Skeletal muscle satellite cell (primary cell): Measurements from ENCODE around the gene JMJD8.
A peak's percentile ranks its signal among the peaks of the same experiment; 100 is the strongest.

Source experiments
- H3K27me3 ChIP-seq: 2 replicates; pipeline ENCODE4 v1.7.0; 2013; ENCODE audit warnings: low read length; ENCODE audit not compliant: control insufficient read depth, insufficient read depth
- H3K36me3 ChIP-seq: 2 replicates; pipeline ENCODE4 v1.7.0; 2013; ENCODE audit warnings: mild to moderate bottlenecking, control low read depth, low read length; ENCODE audit not compliant: insufficient read depth
- H3K4me1 ChIP-seq: 2 replicates; pipeline ENCODE4 v1.7.0; 2013; ENCODE audit warnings: low read length; ENCODE audit not compliant: control insufficient read depth, insufficient read depth
- H3K4me2 ChIP-seq: 2 replicates; pipeline ENCODE4 v1.7.0; 2013; ENCODE audit warnings: mild to moderate bottlenecking, low read length
- H3K4me3 ChIP-seq: 2 replicates; pipeline ENCODE4 v1.7.0; 2013; ENCODE audit warnings: low read length
- H3K9ac ChIP-seq: 2 replicates; pipeline ENCODE4 v1.7.0; 2013; ENCODE audit warnings: mild to moderate bottlenecking, low read depth, low read length, moderate library complexity
- H3K9me3 ChIP-seq: replicated peaks from 2 replicates; pipeline ENCODE4 v1.7.0; 2013; ENCODE audit warnings: mild to moderate bottlenecking, control low read depth, low read length

JMJD8 gene

DNA sequence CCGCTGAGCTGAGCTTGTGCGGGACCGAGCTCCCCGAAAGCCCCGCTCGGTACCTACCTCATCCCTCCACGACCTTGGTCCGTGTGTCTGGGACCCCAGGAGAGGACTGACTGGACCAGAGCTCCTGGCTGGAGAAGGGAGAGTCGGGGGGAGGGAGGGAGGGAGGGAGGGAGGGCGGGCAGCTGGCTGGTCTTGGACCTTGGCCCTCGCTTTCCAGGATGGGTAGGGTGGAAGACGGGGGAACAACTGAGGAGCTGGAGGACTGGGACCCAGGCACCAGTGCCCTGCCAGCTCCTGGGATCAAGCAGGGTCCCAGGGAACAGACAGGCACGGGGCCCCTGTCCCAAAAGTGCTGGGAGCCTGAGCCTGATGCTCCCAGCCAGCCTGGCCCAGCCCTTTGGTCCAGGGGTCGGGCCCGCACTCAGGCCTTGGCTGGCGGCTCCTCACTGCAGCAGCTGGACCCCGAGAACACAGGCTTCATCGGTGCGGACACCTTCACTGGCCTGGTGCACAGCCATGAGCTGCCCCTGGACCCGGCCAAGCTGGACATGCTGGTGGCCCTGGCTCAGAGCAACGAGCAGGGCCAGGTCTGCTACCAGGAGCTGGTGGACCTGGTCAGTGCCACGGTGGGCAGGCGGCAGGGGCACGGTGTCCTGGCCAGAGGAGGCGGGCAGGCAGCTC, 8.1 kb downstream of the JMJD8 start:
- Histone ChIP-seq H3K4me3 (peak overlapping the region; percentile 45), H3K4me2 (peak overlapping the region; percentile 76), H3K27me3 (no peaks in the 10 kb centered on the region), H3K9me3 (no peaks in the 10 kb centered on the region), H3K36me3 (peaks cover 24% of the 10 kb centered on the region), H3K4me1 (peaks cover 8% of the 10 kb centered on the region), H3K9ac (no peak overlapping the region)

DNA sequence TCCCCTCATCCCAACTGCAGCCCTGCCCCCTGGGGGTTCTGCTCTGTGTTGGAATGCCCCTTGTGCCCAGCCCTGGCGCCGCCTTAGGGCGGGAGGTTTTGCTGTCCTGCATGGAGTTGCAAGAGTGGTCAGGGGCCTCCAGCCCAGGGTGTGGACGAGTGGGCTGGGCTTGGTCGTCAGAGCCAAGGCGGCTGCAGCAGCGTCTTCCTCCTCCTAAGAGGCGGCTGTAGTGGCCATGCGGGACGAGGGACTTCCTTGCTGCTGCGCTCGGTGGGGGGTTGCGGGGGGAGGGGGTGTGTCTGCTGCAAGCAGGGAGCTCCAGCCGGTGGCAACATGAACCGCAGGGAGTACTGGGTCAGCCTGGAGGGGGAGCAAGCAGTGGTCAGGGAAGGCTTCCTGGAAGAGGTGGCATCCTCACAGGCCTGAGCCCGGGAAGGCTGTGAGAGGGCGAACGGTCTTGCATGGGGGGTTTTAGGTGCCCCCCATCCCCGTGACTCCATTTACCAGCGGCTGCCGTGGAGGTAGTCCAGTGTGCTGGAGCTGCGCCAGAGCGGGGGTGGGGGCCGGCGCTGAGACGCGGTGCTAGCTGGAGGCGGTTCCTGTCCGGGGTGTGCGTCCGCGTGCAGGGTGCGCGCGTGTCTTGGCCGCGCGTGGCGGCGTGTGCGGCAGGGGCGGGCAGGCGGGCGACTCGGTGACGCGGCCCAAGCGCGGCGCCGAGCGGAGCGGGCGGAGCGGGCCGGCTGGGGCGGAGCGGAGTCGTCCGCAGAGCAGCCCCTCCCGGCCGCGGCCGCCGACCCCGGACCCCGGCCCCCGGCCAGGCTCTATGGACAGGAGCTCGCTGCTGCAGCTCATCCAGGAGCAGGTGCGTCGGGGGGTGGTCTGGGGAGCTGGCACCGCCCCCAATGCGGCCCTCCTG, 8.9 kb downstream of the JMJD8 start, which contains the start of gene RHBDL1:
TSS of gene RHBDL1 (plus strand) at position 704 of the 916 bp plus-strand sequence. CDS start at position 824, 120 bp downstream.
- peak within 1 kb of the TSS; percentile 76 for H3K4me2 ChIP-seq
- H3K9me3 ChIP-seq = no peaks in the 10 kb centered on the region
- H3K27me3 ChIP-seq = no peaks in the 10 kb centered on the region
- peaks cover 30% of the 10 kb centered on the region for H3K36me3 ChIP-seq
- H3K9ac ChIP-seq = no peak within 1 kb of the TSS
- H3K4me3 ChIP-seq = peak within 1 kb of the TSS; percentile 59
- H3K4me1 ChIP-seq = peaks cover 7% of the 10 kb centered on the region

DNA sequence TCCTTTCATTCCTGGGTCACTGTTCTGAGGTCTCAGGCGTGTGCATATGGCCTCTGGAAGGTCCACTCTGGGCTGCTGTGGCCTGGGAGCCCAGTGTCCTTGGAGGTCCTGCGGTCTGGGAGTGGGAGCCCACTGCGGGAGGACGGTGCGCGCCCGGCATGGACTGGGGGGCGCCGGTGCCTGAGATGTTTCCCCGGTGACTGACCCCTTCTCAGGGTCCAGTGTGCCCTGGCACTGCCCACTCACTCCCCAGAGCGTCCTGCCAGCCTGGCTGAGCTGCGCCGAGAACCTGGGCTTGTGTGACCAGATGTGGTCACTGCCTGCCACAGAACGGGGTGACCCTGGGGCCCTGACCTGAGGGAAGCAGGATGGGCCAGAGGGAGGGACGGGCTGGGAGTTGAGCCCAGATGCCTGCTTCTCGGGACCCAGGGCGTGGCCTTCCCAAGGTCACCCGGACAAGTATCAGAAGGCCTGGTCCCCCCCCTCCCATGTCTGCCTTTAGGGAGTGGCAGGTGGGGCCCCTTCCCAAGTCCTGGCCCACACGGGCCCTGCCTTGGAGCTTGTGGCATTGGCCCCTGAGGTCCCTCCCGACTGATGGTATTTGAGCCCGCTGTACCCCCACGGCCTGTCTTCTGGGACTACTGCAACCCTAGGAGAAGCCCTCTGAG, 9.8 kb downstream of the JMJD8 start:
- Histone ChIP-seq H3K4me2 (no peak overlapping the region), H3K9ac (no peak overlapping the region), H3K9me3 (no peaks in the 10 kb centered on the region), H3K27me3 (no peaks in the 10 kb centered on the region), H3K4me1 (peaks cover 6% of the 10 kb centered on the region), H3K4me3 (no peak overlapping the region), H3K36me3 (peaks cover 39% of the 10 kb centered on the region)

DNA sequence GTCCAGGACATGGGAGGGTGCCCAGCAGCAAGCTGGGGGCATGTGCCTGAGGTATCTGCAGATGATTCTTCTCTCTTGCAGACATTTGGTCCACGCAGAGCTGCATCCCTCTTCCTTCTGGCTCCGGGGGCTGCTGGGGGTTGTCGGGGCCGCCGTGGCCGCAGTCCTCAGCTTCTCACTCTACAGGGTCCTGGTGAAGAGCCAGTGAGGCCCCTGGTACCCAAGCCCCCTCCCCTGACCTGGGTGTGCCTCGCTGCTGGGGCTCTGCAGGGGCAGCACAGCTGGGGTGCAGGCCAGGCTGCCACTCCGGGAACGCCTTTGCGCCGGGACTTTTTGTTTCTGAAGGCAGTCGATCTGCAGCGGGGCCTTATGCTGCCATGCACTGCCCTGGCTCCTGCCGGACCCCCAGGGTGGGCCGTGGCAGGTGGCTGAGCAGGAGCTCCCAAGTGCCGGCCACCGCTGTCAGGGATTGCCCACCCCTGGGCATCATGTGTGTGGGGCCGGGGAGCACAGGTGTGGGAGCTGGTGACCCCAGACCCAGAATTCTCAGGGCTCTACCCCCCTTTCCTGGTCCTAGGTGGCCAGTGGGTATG, 10.6 kb downstream of the JMJD8 start:
- H3K9ac ChIP-seq = no peak overlapping the region
- peaks cover 12% of the 10 kb centered on the region for H3K4me1 ChIP-seq
- no peaks in the 10 kb centered on the region for H3K27me3 ChIP-seq
- H3K36me3 ChIP-seq = peaks cover 41% of the 10 kb centered on the region
- no peak overlapping the region for H3K4me3 ChIP-seq
- no peak overlapping the region for H3K4me2 ChIP-seq
- no peaks in the 10 kb centered on the region for H3K9me3 ChIP-seq

DNA sequence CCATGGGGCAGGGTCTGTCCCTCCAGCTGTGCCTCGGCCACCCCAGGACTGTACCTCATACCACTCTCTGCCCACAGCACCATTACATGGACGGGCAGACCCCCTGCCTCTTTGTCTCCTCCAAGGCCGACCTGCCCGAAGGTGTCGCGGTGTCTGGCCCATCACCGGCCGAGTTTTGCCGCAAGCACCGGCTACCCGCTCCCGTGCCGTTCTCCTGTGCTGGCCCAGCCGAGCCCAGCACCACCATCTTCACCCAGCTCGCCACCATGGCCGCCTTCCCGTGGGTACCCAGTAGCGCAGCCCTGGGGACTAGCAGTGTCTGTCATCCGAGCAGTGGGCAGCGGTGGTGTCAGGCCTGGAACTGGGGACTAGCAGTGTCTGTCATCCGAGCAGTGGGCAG, 11.3 kb downstream of the JMJD8 start:
- Histone ChIP-seq H3K4me3 (no peak overlapping the region), H3K27me3 (no peaks in the 10 kb centered on the region), H3K9me3 (no peaks in the 10 kb centered on the region), H3K4me1 (peaks cover 12% of the 10 kb centered on the region), H3K4me2 (no peak overlapping the region), H3K36me3 (peaks cover 41% of the 10 kb centered on the region), H3K9ac (no peak overlapping the region)

DNA sequence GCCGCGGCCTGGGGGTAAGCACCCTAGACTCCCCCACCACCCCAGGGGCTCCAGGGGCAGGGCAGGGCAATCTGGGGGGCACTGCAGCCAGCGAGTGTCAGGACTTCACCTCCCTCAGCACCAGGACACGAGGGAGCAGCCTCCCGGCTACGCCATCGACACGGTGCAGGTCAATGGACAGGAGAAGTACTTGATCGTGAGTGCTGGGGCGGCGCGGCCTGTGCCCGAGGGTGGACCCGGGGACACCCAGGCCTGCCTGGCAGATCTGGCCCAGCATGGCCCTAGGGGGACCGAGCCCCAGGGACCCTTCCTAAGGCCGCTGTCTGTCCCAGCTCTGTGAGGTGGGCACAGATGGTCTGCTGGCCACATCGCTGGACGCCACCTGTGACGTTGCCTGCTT, 11.8 kb downstream of the JMJD8 start:
- Histone ChIP-seq H3K9ac (no peak overlapping the region), H3K4me1 (peaks cover 15% of the 10 kb centered on the region), H3K9me3 (no peaks in the 10 kb centered on the region), H3K27me3 (no peaks in the 10 kb centered on the region), H3K4me2 (no peak overlapping the region), H3K36me3 (peaks cover 41% of the 10 kb centered on the region), H3K4me3 (no peak overlapping the region)

DNA sequence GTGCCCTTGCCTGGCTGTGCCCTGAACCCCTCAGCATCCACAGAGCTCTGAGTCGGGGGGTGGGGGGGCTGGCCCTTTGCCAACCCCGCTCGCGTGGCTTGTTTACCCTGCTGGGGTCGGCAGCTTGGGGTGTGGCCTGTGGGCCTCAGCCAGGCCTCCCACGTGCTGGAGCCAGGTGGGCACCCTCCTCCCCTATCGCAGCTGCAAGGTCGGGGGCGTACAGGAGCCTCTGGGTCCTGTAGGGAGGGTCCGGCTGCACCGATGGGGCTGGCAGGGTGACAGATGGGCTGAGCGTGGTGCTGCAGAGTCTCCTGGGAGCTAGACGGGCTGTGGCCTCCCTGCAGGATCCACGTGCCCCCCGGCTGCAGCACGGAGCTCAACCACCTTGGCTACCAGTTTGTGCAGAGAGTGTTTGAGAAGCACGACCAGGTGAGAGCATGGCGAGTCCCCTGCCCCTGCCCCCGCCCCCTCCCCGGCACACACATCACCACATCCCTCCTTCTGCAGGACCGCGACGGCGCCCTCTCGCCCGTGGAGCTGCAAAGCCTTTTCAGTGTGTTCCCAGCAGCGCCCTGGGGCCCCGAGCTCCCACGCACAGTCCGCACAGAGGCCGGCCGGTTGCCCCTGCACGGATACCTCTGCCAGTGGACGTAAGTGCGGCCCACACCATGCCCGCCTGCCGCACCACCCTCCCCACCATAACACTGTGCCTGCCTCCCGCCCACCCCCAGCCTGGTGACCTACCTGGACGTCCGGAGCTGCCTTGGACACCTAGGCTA, 12.6 kb downstream of the JMJD8 start:
- Histone ChIP-seq H3K9me3 (no peaks in the 10 kb centered on the region), H3K27me3 (no peaks in the 10 kb centered on the region), H3K4me3 (no peak overlapping the region), H3K4me2 (no peak overlapping the region), H3K36me3 (peaks cover 41% of the 10 kb centered on the region), H3K9ac (no peak overlapping the region), H3K4me1 (peaks cover 15% of the 10 kb centered on the region)

DNA sequence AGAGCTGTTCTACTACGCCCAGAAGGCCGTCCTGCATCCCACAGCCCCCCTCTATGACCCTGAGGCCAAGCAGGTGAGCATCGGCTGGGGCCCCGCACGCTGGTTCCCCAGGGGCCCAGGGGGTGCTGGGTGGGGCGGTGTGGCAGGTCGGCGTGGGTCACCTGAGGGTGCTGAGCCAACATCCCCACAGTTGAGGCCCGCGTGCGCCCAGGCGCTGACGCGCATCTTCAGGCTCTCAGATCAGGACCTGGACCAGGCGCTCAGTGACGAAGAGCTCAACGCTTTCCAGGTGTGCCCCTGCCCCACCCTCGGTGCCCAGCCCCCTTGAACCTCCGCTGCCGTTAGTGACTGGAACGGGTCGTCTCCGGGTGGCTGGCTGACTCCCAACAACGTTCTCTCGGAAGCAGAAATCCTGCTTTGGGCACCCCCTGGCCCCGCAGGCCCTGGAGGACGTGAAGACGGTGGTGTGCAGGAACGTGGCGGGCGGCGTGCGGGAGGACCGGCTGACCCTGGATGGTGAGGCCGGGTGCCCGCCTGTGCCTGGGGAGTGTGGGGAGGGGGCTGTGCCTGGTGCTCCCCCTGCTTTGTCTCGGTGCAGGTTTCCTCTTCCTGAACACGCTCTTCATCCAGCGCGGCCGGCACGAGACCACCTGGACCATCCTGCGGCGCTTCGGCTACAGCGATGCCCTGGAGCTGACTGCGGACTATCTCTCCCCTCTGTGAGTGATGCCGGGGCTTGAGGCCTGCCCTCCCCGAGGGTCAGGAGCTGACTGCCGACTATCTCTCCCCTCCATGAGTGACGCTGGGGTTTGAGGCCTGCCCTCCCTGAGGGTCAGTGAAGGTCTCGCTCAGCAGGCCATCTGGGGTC, 13.4 kb downstream of the JMJD8 start:
- Histone ChIP-seq H3K4me2 (no peak overlapping the region), H3K27me3 (no peaks in the 10 kb centered on the region), H3K4me3 (no peak overlapping the region), H3K9ac (no peak overlapping the region), H3K4me1 (peaks cover 15% of the 10 kb centered on the region), H3K9me3 (no peaks in the 10 kb centered on the region), H3K36me3 (peaks cover 41% of the 10 kb centered on the region)

DNA sequence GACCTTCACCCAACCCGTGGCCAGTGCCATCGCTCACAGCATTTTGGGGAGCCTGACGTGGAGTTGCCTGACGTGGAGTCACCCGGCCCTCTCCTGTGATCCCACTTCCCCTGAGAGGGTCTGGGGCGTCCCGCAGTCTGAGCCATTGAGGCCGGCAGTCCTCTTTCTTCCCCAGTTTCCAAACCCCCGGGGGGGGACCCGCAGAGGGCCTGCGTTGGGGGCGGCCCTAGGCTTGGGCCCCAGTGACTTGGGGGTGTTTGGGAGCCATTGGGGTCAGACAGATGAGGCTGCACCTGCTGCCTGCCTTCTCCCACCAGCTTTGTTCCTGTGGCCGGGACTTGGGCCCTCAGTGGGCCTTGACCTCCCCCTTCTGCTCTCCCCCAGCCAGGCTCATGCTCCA, 14.5 kb downstream of the JMJD8 start:
- Histone ChIP-seq H3K9me3 (no peaks in the 10 kb centered on the region), H3K4me1 (peaks cover 11% of the 10 kb centered on the region), H3K4me2 (peak overlapping the region; percentile 98), H3K27me3 (no peaks in the 10 kb centered on the region), H3K4me3 (peak overlapping the region; percentile 95), H3K36me3 (peaks cover 41% of the 10 kb centered on the region), H3K9ac (peak overlapping the region; percentile 97)

DNA sequence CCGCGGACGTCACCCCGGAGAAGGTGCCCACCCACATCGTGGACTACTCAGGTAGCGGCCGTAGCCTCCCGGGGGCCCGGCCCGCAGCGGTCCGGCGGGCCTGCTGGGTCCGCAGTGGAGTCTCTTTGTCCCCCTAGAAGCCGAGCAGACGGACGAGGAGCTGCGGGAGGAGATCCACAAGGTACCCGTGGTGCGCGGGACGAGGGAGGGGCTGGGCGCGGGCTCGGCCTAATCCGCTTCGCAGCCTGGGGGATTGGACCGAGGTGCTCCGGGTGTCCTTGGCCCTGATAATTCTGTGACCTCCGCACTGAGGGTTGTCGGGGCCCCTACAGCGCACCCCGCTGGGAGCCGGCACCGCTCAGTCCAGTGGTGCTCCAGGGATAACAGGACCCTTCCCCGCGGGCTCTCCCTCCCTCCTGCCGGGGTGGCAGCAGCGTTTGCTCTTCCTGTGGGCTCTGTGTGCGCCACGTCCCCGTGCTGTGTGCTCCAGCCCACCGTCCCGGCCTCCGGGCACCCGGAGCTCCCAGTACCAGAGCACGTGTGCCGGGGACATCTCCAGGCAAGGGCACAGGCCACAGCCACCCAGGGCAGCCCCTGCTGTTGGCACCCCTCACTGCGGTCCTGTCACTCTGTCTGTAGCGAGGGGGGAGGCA, 15.5 kb downstream of the JMJD8 start:
- H3K4me2 ChIP-seq = peak overlapping the region; percentile 98
- H3K36me3 ChIP-seq = peaks cover 37% of the 10 kb centered on the region
- H3K4me3 ChIP-seq = peak overlapping the region; percentile 95
- H3K4me1 ChIP-seq = peaks cover 11% of the 10 kb centered on the region
- no peaks in the 10 kb centered on the region for H3K9me3 ChIP-seq
- H3K9ac ChIP-seq = peak overlapping the region; percentile 97
- H3K27me3 ChIP-seq = no peaks in the 10 kb centered on the region
